B cell (primary cell): ENCODE data around the gene ERBIN. TPM values are rescaled to one million over a fixed set of nuclear protein-coding genes. Genes with fewer than 3 reads are reported as not detected.

Experiments used
- ATAC-seq: fragments of 200-7000 bp; cut with Tn5 transposase; one replicate; pipeline ENCODE4 v1.10.0; 2021; ENCODE audit warnings: low read depth, mild to moderate bottlenecking, moderate number of reproducible peaks, moderate library complexity
- CTCF ChIA-PET: fragments of 350-600 bp; sonication (Branson Sonifier 250); formaldehyde crosslinking; loops from one replicate; lab custom pipeline; 2021; ENCODE audit warnings: antibody characterized with exemption, inconsistent platforms; lab: Charles Lee
- POLR2A ChIA-PET: fragments of 350-600 bp; sonication (Branson Sonifier 250); formaldehyde crosslinking; loops from one replicate; lab custom pipeline; 2021; ENCODE audit warnings: antibody characterized with exemption; lab: Charles Lee
- DNase-seq: peaks from one replicate; pipeline ENCODE4 v3.0.0; 2013
- H2AFZ ChIP-seq: 2 replicates; pipeline ENCODE4 v1.6.1; 2012; ENCODE audit warnings: mild to moderate bottlenecking, low read depth, low read length; ENCODE audit not compliant: insufficient read depth, poor library complexity, severe bottlenecking
- H3K27ac ChIP-seq, 2 donors: 1 replicate in 1 of 2; 2 replicates in 1 of 2; pipeline ENCODE4 v1.5.1; 2012 to 2013; ENCODE audit warnings: low read length in 2 of 2, mild to moderate bottlenecking in 2 of 2, moderate library complexity in 1 of 2
- H3K27me3 ChIP-seq, 4 experiments: fragments of 200-600 bp in 1 of 4; sonication (generic) in 1 of 4; replicated peaks in 1 of 4; 1 replicate in 2 of 4; 2 replicates in 2 of 4; pipeline versions ENCODE4 v1.6.1 to v1.7.0; 2013 to 2016; ENCODE audit warnings: low read length in 3 of 4, mild to moderate bottlenecking in 2 of 4, mixed read lengths in 1 of 4, moderate library complexity in 1 of 4; ENCODE audit not compliant: insufficient read depth in 4 of 4, control insufficient read depth in 3 of 4; ENCODE audit errors: control extremely low read depth in 1 of 4
- H3K36me3 ChIP-seq, 2 experiments: replicated peaks in 1 of 2; 1 replicate in 1 of 2; 2 replicates in 1 of 2; pipeline versions ENCODE4 v1.6.1 to v1.7.1; 2013; ENCODE audit warnings: low read length in 1 of 2; ENCODE audit not compliant: insufficient read depth in 2 of 2, control insufficient read depth in 1 of 2; ENCODE audit errors: control extremely low read depth in 1 of 2, extremely low read depth in 1 of 2
- H3K4me1 ChIP-seq, 2 donors: fragments of 200-600 bp in 1 of 2; sonication (generic) in 1 of 2; 1 replicate in 1 of 2; 2 replicates in 1 of 2; pipeline versions ENCODE4 v1.5.1 to v1.6.1; 2013 to 2017; ENCODE audit warnings: low read length in 2 of 2; ENCODE audit not compliant: control insufficient read depth in 2 of 2, insufficient read depth in 2 of 2
- H3K4me2 ChIP-seq: replicated peaks from 2 replicates; pipeline ENCODE3; 2012; ENCODE audit warnings: mild to moderate bottlenecking, low read depth, low read length; ENCODE audit not compliant: poor library complexity, severe bottlenecking
- H3K4me3 ChIP-seq, 5 experiments: fragments of 200-600 bp in 1 of 5; sonication (generic) in 1 of 5; 1 replicate in 3 of 5; 2 replicates in 2 of 5; pipeline versions ENCODE4 v1.5.1 to v1.7.0; 2011 to 2016; ENCODE audit warnings: low read length in 4 of 5, mild to moderate bottlenecking in 4 of 5, low read depth in 2 of 5, control low read depth in 1 of 5, moderate library complexity in 1 of 5; ENCODE audit not compliant: insufficient read depth in 1 of 5; ENCODE audit errors: control extremely low read depth in 1 of 5, extremely low read depth in 1 of 5
- H3K79me2 ChIP-seq: fragments of 200-600 bp; sonication (generic); one replicate; pipeline ENCODE4 v1.6.0; 2016; ENCODE audit warnings: low read length; ENCODE audit not compliant: control insufficient read depth, insufficient read depth
- H3K9ac ChIP-seq: fragments of 200-600 bp; sonication (generic); 2 replicates; pipeline ENCODE4 v1.6.1; 2017; ENCODE audit warnings: mild to moderate bottlenecking, low read length, moderate library complexity
- H3K9me3 ChIP-seq, 3 donors: one replicate each; pipeline versions ENCODE4 v1.6.1 to v1.7.1; 2013; ENCODE audit warnings: low read length in 2 of 3; ENCODE audit not compliant: control insufficient read depth in 2 of 3, insufficient read depth in 1 of 3; ENCODE audit errors: control extremely low read depth in 1 of 3
- H4K20me1 ChIP-seq: 2 replicates; pipeline ENCODE4 v1.6.0; 2012; ENCODE audit warnings: mild to moderate bottlenecking, low read length; ENCODE audit not compliant: insufficient read depth, control insufficient read depth, poor library complexity, severe bottlenecking
- H3K27ac Mint-ChIP-seq: one replicate; pipeline ENCODE4 v1.8.0; 2021; ENCODE audit warnings: mixed read lengths
- H3K27me3 Mint-ChIP-seq: one replicate; pipeline ENCODE4 v1.8.0; 2021; ENCODE audit warnings: mixed read lengths
- H3K4me1 Mint-ChIP-seq: one replicate; pipeline ENCODE4 v1.8.0; 2021; ENCODE audit warnings: mixed read lengths
- H3K4me3 Mint-ChIP-seq: one replicate; pipeline ENCODE4 v1.8.0; 2021; ENCODE audit warnings: mixed read lengths
- H3K9me3 Mint-ChIP-seq: one replicate; pipeline ENCODE4 v1.8.0; 2022; ENCODE audit warnings: mixed read lengths; ENCODE audit not compliant: insufficient read depth
- CTCF ChIP-seq: fragments of 200-600 bp; IDR thresholded peaks from one replicate; pipeline ENCODE4 v1.8.0; 2022; ENCODE audit warnings: antibody characterized with exemption, mild to moderate bottlenecking
- EZH2 ChIP-seq: IDR thresholded peaks from 2 replicates; pipeline ENCODE4 v1.6.1; 2012; ENCODE audit warnings: borderline replicate concordance, low read depth, mild to moderate bottlenecking, moderate library complexity, low read length; ENCODE audit not compliant: insufficient read depth, poor library complexity, severe bottlenecking
- WGBS: methylation state at CpG from one replicate; pipeline ENCODE4 v1.1.5; 2013; ENCODE audit warnings: missing lambda C conversion rate; ENCODE audit not compliant: insufficient coverage; 5-methylcytosine and 5-hydroxymethylcytosine counted together
- intact Hi-C: fragments of 100-400 bp; cut with micrococcal nuclease; formaldehyde crosslinking; loops from one replicate; pipeline ENCODE4 v1.10.0; 2022
- polyA plus RNA-seq: library from polyadenylated mRNA; depleted of rRNA; stranded (reverse); fragments of >200 nt; gene quantifications from 2 replicates; pipeline ENCODE4 v1.2.3, GENCODE V29; 2012
- total RNA-seq, 2 donors: library from RNA; stranded (reverse); fragments of 120-200 nt in 1 of 2; gene quantifications; 1 replicate in 1 of 2; 2 replicates in 1 of 2; pipeline versions ENCODE4 v1.2.3 to v1.2.4, GENCODE V29; 2013 to 2022

The ERBIN gene
- total and polyA plus RNA-seq, 2 donors (not counting 1 experiment from before 2014, with no cell fraction given), result 27.7 to 106 TPM

DNA sequence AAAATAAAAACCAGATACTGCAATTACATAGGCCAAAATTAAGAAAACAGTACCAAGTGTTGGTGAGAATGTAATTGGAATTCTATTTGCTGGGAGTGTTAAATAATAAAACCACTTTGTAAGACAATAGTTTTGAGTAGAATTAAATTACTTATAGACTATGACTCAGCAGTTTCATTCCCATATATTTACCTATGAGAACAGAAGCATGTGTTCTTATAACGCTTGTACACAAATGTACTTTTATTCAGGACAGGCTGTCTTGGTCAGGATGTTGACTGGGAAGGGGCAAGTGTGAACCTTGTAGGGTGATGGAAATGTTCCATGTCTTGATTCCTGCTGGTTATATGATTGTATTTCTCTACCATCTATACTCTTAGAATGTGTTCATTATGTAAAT lies 56.3 kb downstream of the ERBIN start:
- no peaks in the 10 kb centered on the region for H3K9me3 Mint-ChIP-seq
- ATAC-seq, result no peak
- WGBS, result no CpG with 5 or more reads among the region's 1 CpG
- H3K27ac ChIP-seq, result no peak overlapping the region
- H4K20me1 ChIP-seq, result peaks cover 71% of the 10 kb centered on the region
- peaks cover 4 to 6% of the 10 kb centered on the region in 2 experiments for H3K36me3 ChIP-seq
- TF ChIP-seq CTCF (no peak), EZH2 (no peak)
- no peaks in the 10 kb centered on the region for H3K27me3 Mint-ChIP-seq
- no peaks in the 10 kb centered on the region for H3K27me3 ChIP-seq
- H3K4me1 ChIP-seq, result peaks cover 0 to 3% of the 10 kb centered on the region in 2 donors
- H3K79me2 ChIP-seq, result peaks cover 99% of the 10 kb centered on the region
- H3K4me1 Mint-ChIP-seq, result peaks cover 45% of the 10 kb centered on the region
- intact Hi-C loops, result no loop called here
- ChIA-PET POLR2A (no interaction called here), CTCF (no interaction called here)
- no peak for DNase-seq
- H2AFZ ChIP-seq, result no peak overlapping the region
- H3K27ac Mint-ChIP-seq, result peak overlapping the region; percentile 46
- H3K9me3 ChIP-seq, result no peaks in the 10 kb centered on the region
- no peak overlapping the region for H3K4me3 Mint-ChIP-seq
- H3K4me3 ChIP-seq, result no peak overlapping the region
- no peak overlapping the region for H3K4me2 ChIP-seq
- H3K9ac ChIP-seq, result no peak overlapping the region

DNA sequence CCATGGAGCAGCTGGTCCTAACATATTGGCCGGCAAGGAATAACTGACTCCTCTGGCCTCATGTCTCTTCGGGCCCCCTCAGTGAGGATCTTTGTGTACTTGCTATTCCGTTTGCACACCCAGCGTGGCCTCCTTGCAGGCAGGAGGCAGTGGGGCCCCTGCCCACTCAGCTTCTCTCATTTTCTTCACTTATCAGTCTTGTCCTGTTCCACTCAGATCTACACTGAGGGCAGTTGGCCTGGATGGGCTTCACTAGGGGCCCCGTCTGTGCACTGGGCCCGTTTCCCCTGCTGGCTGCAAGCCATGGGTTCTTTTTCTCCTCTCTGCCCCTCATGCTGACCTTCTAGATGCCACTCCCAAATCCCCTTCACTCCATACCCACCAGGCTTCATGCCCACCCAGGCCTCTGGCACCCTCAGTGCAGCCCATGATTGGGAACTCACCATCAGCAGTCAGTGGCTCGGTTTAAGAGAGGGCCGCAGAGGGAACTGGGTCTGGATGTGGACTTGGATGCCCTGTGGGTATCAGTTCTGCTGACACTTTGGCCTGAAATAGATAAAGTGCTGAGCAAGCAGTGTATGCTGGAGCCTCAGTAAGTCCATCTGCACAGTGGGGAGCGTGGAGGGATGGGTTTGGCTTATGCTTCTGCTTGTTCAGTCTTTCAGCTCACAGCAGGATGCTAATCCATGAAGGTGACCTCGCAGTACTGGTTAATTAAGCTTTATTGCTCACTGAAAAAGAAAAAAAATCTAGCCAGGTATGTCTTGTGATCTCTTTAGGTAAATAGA lies 57.9 kb downstream of the ERBIN start:
- TF ChIP-seq EZH2 (no peak), CTCF (no peak)
- Mint-ChIP-seq H3K27me3 (no peaks in the 10 kb centered on the region), H3K4me1 (peaks cover 45% of the 10 kb centered on the region), H3K4me3 (no peak overlapping the region), H3K27ac (no peak overlapping the region), H3K9me3 (no peaks in the 10 kb centered on the region)
- H2AFZ ChIP-seq, result no peak overlapping the region
- no peak overlapping the region for H3K27ac ChIP-seq
- DNase-seq (no peak), ATAC-seq (no peak)
- WGBS, result 98% methylated on average over 9 of the region's 10 CpGs
- no peak overlapping the region for H3K4me2 ChIP-seq
- no peak overlapping the region for H3K4me3 ChIP-seq
- peaks cover 2% of the 10 kb centered on the region in 2 experiments for H3K36me3 ChIP-seq
- H3K9me3 ChIP-seq, result no peaks in the 10 kb centered on the region
- ChIA-PET POLR2A (no interaction called here), CTCF (no interaction called here)
- no peaks in the 10 kb centered on the region for H3K27me3 ChIP-seq
- peaks cover 66% of the 10 kb centered on the region for H4K20me1 ChIP-seq
- peaks cover 0 to 3% of the 10 kb centered on the region in 2 donors for H3K4me1 ChIP-seq
- intact Hi-C loops, result no loop called here
- no peak overlapping the region for H3K9ac ChIP-seq
- H3K79me2 ChIP-seq, result peaks cover 99% of the 10 kb centered on the region
